OCI-LY1 (cell line): ENCODE measurements around the gene PLXNA1.

ENCODE experiments used
- H2AFZ ChIP-seq: fragments of 200-600 bp; sonication (generic), shearing (Covaris generic); 2 replicates; pipeline ENCODE4 v1.6.0; 2014; ENCODE audit warnings: antibody characterized with exemption, mild to moderate bottlenecking, low read length
- H3F3A ChIP-seq: fragments of 200-600 bp; sonication (generic), shearing (Covaris generic); 2 replicates; pipeline ENCODE4 v1.6.0; 2014; ENCODE audit warnings: mild to moderate bottlenecking, antibody characterized with exemption, low read length, moderate library complexity; ENCODE audit not compliant: insufficient read depth
- H3K27ac ChIP-seq: fragments of 200-600 bp; sonication (generic); 2 replicates; pipeline ENCODE4 v1.5.1; 2014; ENCODE audit warnings: low read length, mixed run types, mild to moderate bottlenecking, low read depth; ENCODE audit not compliant: poor library complexity, severe bottlenecking
- H3K27me3 ChIP-seq: fragments of 200-600 bp; sonication (generic); 2 replicates; pipeline ENCODE4 v1.6.0; 2014; ENCODE audit warnings: antibody characterized with exemption, mild to moderate bottlenecking, low read length, moderate library complexity; ENCODE audit not compliant: insufficient read depth
- H3K36me3 ChIP-seq: fragments of 200-600 bp; sonication (generic); 2 replicates; pipeline ENCODE4 v1.6.1; 2014; ENCODE audit warnings: mild to moderate bottlenecking, antibody characterized with exemption, low read length, moderate library complexity, mixed read lengths; ENCODE audit not compliant: insufficient read depth
- H3K4me1 ChIP-seq: fragments of 200-600 bp; sonication (generic); 2 replicates; pipeline ENCODE4 v1.5.1; 2014; ENCODE audit warnings: mild to moderate bottlenecking, low read length, moderate library complexity; ENCODE audit not compliant: insufficient read depth, severe bottlenecking
- H3K4me2 ChIP-seq: fragments of 200-600 bp; sonication (generic), shearing (Covaris generic); 2 replicates; pipeline ENCODE4 v1.6.1; 2014; ENCODE audit warnings: low read length
- H3K4me3 ChIP-seq: fragments of 200-600 bp; sonication (generic); 2 replicates; pipeline ENCODE4 v1.5.1; 2014; ENCODE audit warnings: low read length, low read depth, mild to moderate bottlenecking, mixed read lengths; ENCODE audit not compliant: poor library complexity, severe bottlenecking
- H3K79me2 ChIP-seq: fragments of 200-600 bp; shearing (Covaris generic); 2 replicates; pipeline ENCODE4 v1.6.1; 2016; ENCODE audit warnings: mixed run types, low read length, mixed read lengths; ENCODE audit not compliant: insufficient read depth
- H3K9ac ChIP-seq: fragments of 200-600 bp; sonication (generic), shearing (Covaris generic); 2 replicates; pipeline ENCODE4 v1.6.1; 2014; ENCODE audit warnings: mild to moderate bottlenecking, low read length, mixed read lengths
- H3K9me2 ChIP-seq: fragments of 200-600 bp; sonication (generic), shearing (Covaris generic); 2 replicates; pipeline ENCODE4 v1.6.1; 2014; ENCODE audit warnings: low read depth, mild to moderate bottlenecking, low read length, mixed read lengths
- H3K9me3 ChIP-seq: fragments of 200-600 bp; shearing (Covaris generic); 2 replicates; pipeline ENCODE4 v1.6.1; 2014; ENCODE audit warnings: low read length, mixed read lengths
- H4K20me1 ChIP-seq: fragments of 200-600 bp; sonication (generic), shearing (Covaris generic); 2 replicates; pipeline ENCODE4 v1.6.0; 2016; ENCODE audit warnings: mild to moderate bottlenecking, low read length; ENCODE audit not compliant: insufficient read depth
- EZH2 ChIP-seq: fragments of 200-600 bp; sonication (generic), shearing (Covaris generic); IDR thresholded peaks from 2 replicates; pipeline ENCODE4 v1.8.0; 2017; ENCODE audit warnings: borderline replicate concordance, mixed run types, mild to moderate bottlenecking, antibody characterized with exemption, low read length, moderate library complexity, mixed read lengths
- TF ChIP-seq, protein P1 (sequence below): fragments of 200-600 bp; sonication (generic), shearing (Covaris generic); IDR thresholded peaks from 2 replicates; pipeline ENCODE4 v1.5.1; 2017; ENCODE audit warnings: mild to moderate bottlenecking, antibody characterized with exemption, low read length, moderate library complexity, mixed read lengths

The PLXNA1 gene

DNA sequence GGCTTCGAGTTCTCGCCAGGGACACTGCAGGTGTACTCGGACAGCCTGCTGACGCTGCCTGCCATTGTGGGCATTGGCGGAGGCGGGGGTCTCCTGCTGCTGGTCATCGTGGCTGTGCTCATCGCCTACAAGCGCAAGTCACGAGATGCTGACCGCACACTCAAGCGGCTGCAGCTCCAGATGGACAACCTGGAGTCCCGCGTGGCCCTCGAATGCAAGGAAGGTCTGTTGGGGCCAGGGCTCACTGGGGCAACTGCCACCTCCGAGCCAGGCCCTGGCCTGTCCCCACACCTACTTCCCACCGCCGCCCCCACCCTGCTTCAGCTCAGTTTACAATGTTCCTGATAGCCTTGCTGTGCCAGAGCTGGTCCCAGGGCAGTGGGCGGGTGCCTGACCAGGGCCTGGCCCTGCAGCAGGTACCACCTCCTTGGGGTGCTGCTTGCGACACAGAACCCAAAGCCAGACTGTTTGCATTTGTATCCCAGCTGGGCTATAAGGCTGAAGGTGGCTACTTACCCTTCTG lies 35.5 kb downstream of the PLXNA1 start:
- Histone ChIP-seq H3K9me3 (no peaks in the 10 kb centered on the region), H3K79me2 (no peaks in the 10 kb centered on the region), H3K4me3 (no peak overlapping the region), H4K20me1 (no peaks in the 10 kb centered on the region), H3K4me1 (no peaks in the 10 kb centered on the region), H2AFZ (no peak overlapping the region), H3K27me3 (no peaks in the 10 kb centered on the region), H3K9me2 (no peaks in the 10 kb centered on the region), H3K27ac (no peak overlapping the region), H3F3A (no peaks in the 10 kb centered on the region), H3K9ac (no peak overlapping the region), H3K4me2 (no peak overlapping the region), H3K36me3 (no peaks in the 10 kb centered on the region)
- TF ChIP-seq, protein P1, sequence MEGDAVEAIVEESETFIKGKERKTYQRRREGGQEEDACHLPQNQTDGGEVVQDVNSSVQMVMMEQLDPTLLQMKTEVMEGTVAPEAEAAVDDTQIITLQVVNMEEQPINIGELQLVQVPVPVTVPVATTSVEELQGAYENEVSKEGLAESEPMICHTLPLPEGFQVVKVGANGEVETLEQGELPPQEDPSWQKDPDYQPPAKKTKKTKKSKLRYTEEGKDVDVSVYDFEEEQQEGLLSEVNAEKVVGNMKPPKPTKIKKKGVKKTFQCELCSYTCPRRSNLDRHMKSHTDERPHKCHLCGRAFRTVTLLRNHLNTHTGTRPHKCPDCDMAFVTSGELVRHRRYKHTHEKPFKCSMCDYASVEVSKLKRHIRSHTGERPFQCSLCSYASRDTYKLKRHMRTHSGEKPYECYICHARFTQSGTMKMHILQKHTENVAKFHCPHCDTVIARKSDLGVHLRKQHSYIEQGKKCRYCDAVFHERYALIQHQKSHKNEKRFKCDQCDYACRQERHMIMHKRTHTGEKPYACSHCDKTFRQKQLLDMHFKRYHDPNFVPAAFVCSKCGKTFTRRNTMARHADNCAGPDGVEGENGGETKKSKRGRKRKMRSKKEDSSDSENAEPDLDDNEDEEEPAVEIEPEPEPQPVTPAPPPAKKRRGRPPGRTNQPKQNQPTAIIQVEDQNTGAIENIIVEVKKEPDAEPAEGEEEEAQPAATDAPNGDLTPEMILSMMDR, result no peak
- TF ChIP-seq EZH2, result no peak

DNA sequence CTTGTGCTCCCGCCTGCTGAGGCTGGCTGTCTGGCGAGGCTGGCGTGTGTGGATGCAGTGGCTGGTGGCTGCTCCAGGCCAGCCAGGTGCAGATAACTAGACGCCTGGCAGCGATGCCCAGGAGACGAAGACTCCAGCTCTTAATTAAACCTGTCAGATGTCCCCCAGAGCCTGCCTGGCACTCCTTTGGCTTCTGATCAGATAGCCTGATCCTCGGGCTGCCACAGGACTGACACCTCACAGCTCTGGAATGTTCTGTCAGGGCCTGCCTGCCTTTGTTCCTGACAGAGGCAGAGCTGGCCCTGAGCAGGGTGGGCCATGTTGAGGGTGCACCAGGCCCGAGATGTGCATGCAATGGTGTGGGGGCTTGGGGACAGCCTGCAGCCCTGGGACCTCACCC lies 36.5 kb downstream of the PLXNA1 start:
- Histone ChIP-seq H3K9ac (no peak overlapping the region), H3K27ac (no peak overlapping the region), H3K9me3 (no peaks in the 10 kb centered on the region), H3K9me2 (no peaks in the 10 kb centered on the region), H3K4me2 (no peak overlapping the region), H3K4me3 (no peak overlapping the region), H2AFZ (no peak overlapping the region), H3K4me1 (no peaks in the 10 kb centered on the region), H3K36me3 (no peaks in the 10 kb centered on the region), H3K79me2 (no peaks in the 10 kb centered on the region), H3K27me3 (no peaks in the 10 kb centered on the region), H3F3A (no peaks in the 10 kb centered on the region), H4K20me1 (no peaks in the 10 kb centered on the region)
- TF ChIP-seq EZH2, result no peak
- TF ChIP-seq, protein P1, result no peak

DNA sequence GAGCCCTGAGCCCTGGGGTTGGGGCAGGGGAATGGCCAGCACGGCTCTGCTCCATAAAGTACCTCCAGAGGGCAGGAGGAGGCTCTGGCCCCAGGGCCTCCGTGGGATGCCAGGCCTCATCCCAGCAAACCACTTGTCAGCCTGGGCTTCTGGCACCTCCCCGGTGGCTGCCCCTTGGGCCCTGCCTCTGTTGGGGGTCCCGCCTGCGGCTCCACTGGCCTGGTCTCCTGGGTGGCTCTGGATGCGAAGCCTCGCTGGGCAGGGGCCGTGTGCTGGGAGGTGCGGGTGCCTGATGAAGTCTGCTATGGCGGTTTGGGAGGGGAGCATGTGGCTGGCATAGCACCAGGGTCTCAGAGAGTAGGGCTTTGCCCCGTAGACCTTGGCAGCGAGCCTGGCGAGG lies 37.6 kb downstream of the PLXNA1 start:
- no peaks in the 10 kb centered on the region for H3K9me3 ChIP-seq
- no peak overlapping the region for H2AFZ ChIP-seq
- no peak overlapping the region for H3K27ac ChIP-seq
- H3K27me3 ChIP-seq, result no peaks in the 10 kb centered on the region
- no peak overlapping the region for H3K4me3 ChIP-seq
- no peak overlapping the region for H3K4me2 ChIP-seq
- H3K36me3 ChIP-seq, result no peaks in the 10 kb centered on the region
- TF ChIP-seq EZH2, result no peak
- TF ChIP-seq, protein P1, result no peak
- H4K20me1 ChIP-seq, result no peaks in the 10 kb centered on the region
- H3K4me1 ChIP-seq, result no peaks in the 10 kb centered on the region
- no peaks in the 10 kb centered on the region for H3K79me2 ChIP-seq
- no peaks in the 10 kb centered on the region for H3F3A ChIP-seq
- H3K9ac ChIP-seq, result no peak overlapping the region
- H3K9me2 ChIP-seq, result no peaks in the 10 kb centered on the region
